ENCODE measurements around the gene SIPA1.

DNA sequence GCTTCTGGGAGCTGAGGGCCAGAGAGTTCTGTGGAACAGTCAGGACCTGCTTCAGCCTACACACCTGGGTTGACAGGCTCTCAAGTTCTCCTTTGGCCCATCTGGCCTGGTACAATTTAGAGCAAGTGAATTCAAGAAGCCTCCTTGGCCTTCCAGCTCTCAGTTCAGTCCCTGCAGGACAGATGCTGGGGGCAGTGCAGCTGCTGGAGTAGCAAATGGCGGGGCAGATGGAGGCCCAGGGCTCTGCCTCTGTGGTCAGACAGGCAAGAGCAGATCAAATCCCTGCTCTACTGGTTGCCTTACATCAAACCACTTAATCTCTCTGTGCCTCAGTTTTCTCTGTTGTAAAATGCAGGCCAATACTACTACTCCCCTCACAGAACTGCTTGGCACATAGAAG lies 33.6 kb upstream of the SIPA1 start:
- TF ChIP-seq, protein P1, sequence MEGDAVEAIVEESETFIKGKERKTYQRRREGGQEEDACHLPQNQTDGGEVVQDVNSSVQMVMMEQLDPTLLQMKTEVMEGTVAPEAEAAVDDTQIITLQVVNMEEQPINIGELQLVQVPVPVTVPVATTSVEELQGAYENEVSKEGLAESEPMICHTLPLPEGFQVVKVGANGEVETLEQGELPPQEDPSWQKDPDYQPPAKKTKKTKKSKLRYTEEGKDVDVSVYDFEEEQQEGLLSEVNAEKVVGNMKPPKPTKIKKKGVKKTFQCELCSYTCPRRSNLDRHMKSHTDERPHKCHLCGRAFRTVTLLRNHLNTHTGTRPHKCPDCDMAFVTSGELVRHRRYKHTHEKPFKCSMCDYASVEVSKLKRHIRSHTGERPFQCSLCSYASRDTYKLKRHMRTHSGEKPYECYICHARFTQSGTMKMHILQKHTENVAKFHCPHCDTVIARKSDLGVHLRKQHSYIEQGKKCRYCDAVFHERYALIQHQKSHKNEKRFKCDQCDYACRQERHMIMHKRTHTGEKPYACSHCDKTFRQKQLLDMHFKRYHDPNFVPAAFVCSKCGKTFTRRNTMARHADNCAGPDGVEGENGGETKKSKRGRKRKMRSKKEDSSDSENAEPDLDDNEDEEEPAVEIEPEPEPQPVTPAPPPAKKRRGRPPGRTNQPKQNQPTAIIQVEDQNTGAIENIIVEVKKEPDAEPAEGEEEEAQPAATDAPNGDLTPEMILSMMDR (IDR thresholded peaks at IDR 0.05), result no peak
- TF ChIP-seq POLR2AphosphoS5 (IDR thresholded peaks at IDR 0.05) (no peak), POLR2A (IDR thresholded peaks at IDR 0.05) (no peak)
